Smooth muscle cell (in vitro differentiated cells): ENCODE measurements around the gene MCRIP2. TPM values are rescaled to one million over a fixed set of nuclear protein-coding genes. Genes with fewer than 3 reads are reported as not detected.

Experiments used
- DNase-seq: peaks from one replicate; lab custom pipeline; 2025; ENCODE audit not compliant: unreplicated experiment; lab: John Stamatoyannopoulos, UW
- H2AFZ ChIP-seq: fragments of 200-600 bp; sonication (generic); 2 replicates; pipeline ENCODE4 v1.6.0; 2016; ENCODE audit warnings: antibody characterized with exemption, low read depth, mild to moderate bottlenecking
- H3F3A ChIP-seq: fragments of 200-600 bp; sonication (generic); 2 replicates; pipeline ENCODE4 v1.6.0; 2017; ENCODE audit warnings: antibody characterized with exemption, low read depth
- H3K27ac ChIP-seq: fragments of 200-600 bp; sonication (generic); 2 replicates; pipeline ENCODE4 v1.5.1; 2016; ENCODE audit warnings: low read depth, mild to moderate bottlenecking
- H3K27me3 ChIP-seq: fragments of 200-600 bp; sonication (generic); 2 replicates; pipeline ENCODE4 v1.6.1; 2016; ENCODE audit warnings: low read depth, mild to moderate bottlenecking
- H3K36me3 ChIP-seq: fragments of 200-600 bp; sonication (generic); 2 replicates; pipeline ENCODE4 v1.5.1; 2016; ENCODE audit warnings: low read depth
- H3K4me1 ChIP-seq: fragments of 200-600 bp; sonication (generic); 2 replicates; pipeline ENCODE4 v1.5.1; 2016; ENCODE audit warnings: low read depth
- H3K4me2 ChIP-seq: fragments of 200-600 bp; sonication (generic); 2 replicates; pipeline ENCODE4 v1.6.0; 2016; ENCODE audit warnings: mild to moderate bottlenecking
- H3K4me3 ChIP-seq: fragments of 200-600 bp; sonication (generic); 2 replicates; pipeline ENCODE4 v1.5.1; 2016; ENCODE audit warnings: mild to moderate bottlenecking
- H3K79me2 ChIP-seq: fragments of 200-600 bp; sonication (generic); 2 replicates; pipeline ENCODE4 v1.6.0; 2016; ENCODE audit warnings: low read depth, mild to moderate bottlenecking
- H3K9ac ChIP-seq: fragments of 200-600 bp; sonication (generic); 2 replicates; pipeline ENCODE4 v1.6.0; 2016; ENCODE audit warnings: low read depth
- H3K9me3 ChIP-seq: fragments of 200-600 bp; sonication (generic); replicated peaks from 2 replicates; pipeline ENCODE4 v1.5.1; 2016; ENCODE audit warnings: low read depth
- H4K20me1 ChIP-seq: fragments of 200-600 bp; sonication (generic); 2 replicates; pipeline ENCODE4 v1.6.0; 2016; ENCODE audit warnings: low read depth
- whole genome bisulfite sequencing: methylation state at CpG from one replicate; pipeline ENCODE4 v1.1.7; 2016; ENCODE audit warnings: low lambda C conversion rate; 5-methylcytosine and 5-hydroxymethylcytosine counted together
- polyA plus RNA-seq: library from polyadenylated mRNA; unstranded; fragments of >200 nt; fragmentation: Nextera tagmentation; extraction: Ambion mirVana; gene quantifications from 2 replicates; pipeline ENCODE4 v1.2.1, GENCODE V29; 2016
- total RNA-seq: library from RNA; depleted of rRNA; stranded (reverse); fragments of >200 nt; gene quantifications from 2 replicates; pipeline ENCODE4 v1.2.3, GENCODE V29; 2014
- TF ChIP-seq, protein P1 (sequence below): fragments of 200-600 bp; sonication (generic); IDR thresholded peaks from 2 replicates; pipeline ENCODE4 v1.5.1; 2017; ENCODE audit warnings: borderline replicate concordance, mild to moderate bottlenecking, antibody characterized with exemption; ENCODE audit not compliant: insufficient read depth, poor library complexity, severe bottlenecking

The MCRIP2 gene
- total and polyA plus RNA-seq, 2 experiments from 2014 or later: 11.9 to 34.7 TPM

GRCh38 chr16:692356-693108 lies 50.9 kb downstream of the MCRIP2 start:
- TF ChIP-seq, protein P1, sequence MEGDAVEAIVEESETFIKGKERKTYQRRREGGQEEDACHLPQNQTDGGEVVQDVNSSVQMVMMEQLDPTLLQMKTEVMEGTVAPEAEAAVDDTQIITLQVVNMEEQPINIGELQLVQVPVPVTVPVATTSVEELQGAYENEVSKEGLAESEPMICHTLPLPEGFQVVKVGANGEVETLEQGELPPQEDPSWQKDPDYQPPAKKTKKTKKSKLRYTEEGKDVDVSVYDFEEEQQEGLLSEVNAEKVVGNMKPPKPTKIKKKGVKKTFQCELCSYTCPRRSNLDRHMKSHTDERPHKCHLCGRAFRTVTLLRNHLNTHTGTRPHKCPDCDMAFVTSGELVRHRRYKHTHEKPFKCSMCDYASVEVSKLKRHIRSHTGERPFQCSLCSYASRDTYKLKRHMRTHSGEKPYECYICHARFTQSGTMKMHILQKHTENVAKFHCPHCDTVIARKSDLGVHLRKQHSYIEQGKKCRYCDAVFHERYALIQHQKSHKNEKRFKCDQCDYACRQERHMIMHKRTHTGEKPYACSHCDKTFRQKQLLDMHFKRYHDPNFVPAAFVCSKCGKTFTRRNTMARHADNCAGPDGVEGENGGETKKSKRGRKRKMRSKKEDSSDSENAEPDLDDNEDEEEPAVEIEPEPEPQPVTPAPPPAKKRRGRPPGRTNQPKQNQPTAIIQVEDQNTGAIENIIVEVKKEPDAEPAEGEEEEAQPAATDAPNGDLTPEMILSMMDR: no peak
- no peak overlapping the region for H2AFZ ChIP-seq
- no peak for DNase-seq
- H3K79me2 ChIP-seq: peaks cover 10% of the 10 kb centered on the region
- no peaks in the 10 kb centered on the region for H3K36me3 ChIP-seq
- no peak overlapping the region for H3K4me3 ChIP-seq
- peaks cover 12% of the 10 kb centered on the region for H3K4me1 ChIP-seq
- no peaks in the 10 kb centered on the region for H4K20me1 ChIP-seq
- WGBS: 77% methylated on average over 10 of the region's 10 CpGs
- H3F3A ChIP-seq: no peaks in the 10 kb centered on the region
- no peak overlapping the region for H3K9ac ChIP-seq
- H3K27ac ChIP-seq: no peak overlapping the region
- peaks cover 58% of the 10 kb centered on the region for H3K27me3 ChIP-seq
- no peaks in the 10 kb centered on the region for H3K9me3 ChIP-seq
- H3K4me2 ChIP-seq: no peak overlapping the region

- no peak overlapping the region for H3K4me2 ChIP-seq
- H3K4me3 ChIP-seq: no peak overlapping the region
- H3K36me3 ChIP-seq: no peaks in the 10 kb centered on the region
- peaks cover 12% of the 10 kb centered on the region for H3K4me1 ChIP-seq
- no peaks in the 10 kb centered on the region for H3K9me3 ChIP-seq
- peaks cover 10% of the 10 kb centered on the region for H3K79me2 ChIP-seq
- H3K27me3 ChIP-seq: peaks cover 62% of the 10 kb centered on the region
- TF ChIP-seq, protein P1: no peak
- H4K20me1 ChIP-seq: no peaks in the 10 kb centered on the region
- H3K27ac ChIP-seq: no peak overlapping the region
- WGBS: 57% methylated on average over 19 of the region's 22 CpGs
- no peaks in the 10 kb centered on the region for H3F3A ChIP-seq
- no peak for DNase-seq
- no peak overlapping the region for H3K9ac ChIP-seq
- H2AFZ ChIP-seq: no peak overlapping the region
These were observed 51.7 kb downstream of the MCRIP2 start for GRCh38 chr16:693364-693763.

GRCh38 chr16:693766-694165 lies 52.1 kb downstream of the MCRIP2 start:
- DNase-seq: no peak
- Histone ChIP-seq H3K4me2 (no peak overlapping the region), H3K79me2 (peaks cover 10% of the 10 kb centered on the region), H3K4me1 (peaks cover 12% of the 10 kb centered on the region), H3K9me3 (no peaks in the 10 kb centered on the region), H4K20me1 (no peaks in the 10 kb centered on the region), H3K27ac (no peak overlapping the region), H2AFZ (no peak overlapping the region), H3K4me3 (no peak overlapping the region), H3K27me3 (peaks cover 65% of the 10 kb centered on the region), H3K9ac (no peak overlapping the region), H3K36me3 (no peaks in the 10 kb centered on the region), H3F3A (no peaks in the 10 kb centered on the region)
- TF ChIP-seq, protein P1: no peak
- 11% methylated on average over 11 of the region's 37 CpGs for WGBS
